ENCODE data around the gene ARL4A. TPM values are rescaled to one million over a fixed set of nuclear protein-coding genes. Genes with fewer than 3 reads are reported as not detected.

The ARL4A gene
- total and polyA plus RNA-seq, 9 of the 15 experiments (the other 6 are each of a cell fraction or from before 2014, with no cell fraction given), result 118 to 688 (median 172) TPM

DNA sequence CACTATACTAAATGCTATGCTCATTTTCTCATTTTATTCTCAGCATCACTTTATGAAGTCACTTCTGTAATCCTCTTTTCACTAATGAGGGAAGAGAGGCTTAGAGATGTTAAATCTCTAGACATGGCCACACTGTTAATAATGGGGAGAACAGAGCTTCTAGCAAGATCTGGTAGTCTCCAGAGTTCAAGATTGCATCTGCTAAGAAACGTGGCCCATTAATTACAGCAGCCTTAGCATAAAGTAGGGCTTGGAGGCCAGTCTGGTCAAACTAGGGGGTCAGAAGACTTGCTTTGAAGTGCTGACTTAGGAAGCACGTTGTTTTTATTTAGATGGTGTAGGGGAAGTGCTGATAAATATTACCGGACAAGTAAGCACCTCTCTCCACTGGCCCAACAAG lies 29.3 kb downstream of the ARL4A start (continued):
- TF ChIP-seq, protein P1, sequence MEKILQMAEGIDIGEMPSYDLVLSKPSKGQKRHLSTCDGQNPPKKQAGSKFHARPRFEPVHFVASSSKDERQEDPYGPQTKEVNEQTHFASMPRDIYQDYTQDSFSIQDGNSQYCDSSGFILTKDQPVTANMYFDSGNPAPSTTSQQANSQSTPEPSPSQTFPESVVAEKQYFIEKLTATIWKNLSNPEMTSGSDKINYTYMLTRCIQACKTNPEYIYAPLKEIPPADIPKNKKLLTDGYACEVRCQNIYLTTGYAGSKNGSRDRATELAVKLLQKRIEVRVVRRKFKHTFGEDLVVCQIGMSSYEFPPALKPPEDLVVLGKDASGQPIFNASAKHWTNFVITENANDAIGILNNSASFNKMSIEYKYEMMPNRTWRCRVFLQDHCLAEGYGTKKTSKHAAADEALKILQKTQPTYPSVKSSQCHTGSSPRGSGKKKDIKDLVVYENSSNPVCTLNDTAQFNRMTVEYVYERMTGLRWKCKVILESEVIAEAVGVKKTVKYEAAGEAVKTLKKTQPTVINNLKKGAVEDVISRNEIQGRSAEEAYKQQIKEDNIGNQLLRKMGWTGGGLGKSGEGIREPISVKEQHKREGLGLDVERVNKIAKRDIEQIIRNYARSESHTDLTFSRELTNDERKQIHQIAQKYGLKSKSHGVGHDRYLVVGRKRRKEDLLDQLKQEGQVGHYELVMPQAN (IDR thresholded peaks at IDR 0.05; ENCODE audit: borderline replicate concordance), result no peak
- TF ChIP-seq CBX5 (IDR thresholded peaks at IDR 0.05; ENCODE audit: borderline replicate concordance, low read depth) (no peak), THRAP3 (IDR thresholded peaks at IDR 0.05; ENCODE audit: borderline replicate concordance) (no peak), RAD21 (CRISPR knock-in tag; conservative IDR thresholded peaks at IDR 0.05 in 1 of 2, IDR thresholded peaks at IDR 0.05 in 1 of 2) (no peak), KAT8 (IDR thresholded peaks at IDR 0.05; ENCODE audit: low read depth) (no peak), PHTF2 (CRISPR knock-in tag; IDR thresholded peaks at IDR 0.05) (no peak; the same call in 1 of the 2 replicates), ZNF445 (CRISPR knock-in tag; IDR thresholded peaks at IDR 0.05; ENCODE audit: low read depth) (no peak), ZNF232 (CRISPR knock-in tag; IDR thresholded peaks at IDR 0.05) (no peak), POLR3G (IDR thresholded peaks at IDR 0.05; ENCODE audit: extremely low read depth, insufficient read length, insufficient replicate concordance) (no peak), SMAD1 (IDR thresholded peaks at IDR 0.05; ENCODE audit: low read depth, low read length, partially characterized antibody) (no peak), CHD1 (IDR thresholded peaks at IDR 0.05; ENCODE audit: low read length) (no peak), KHSRP (IDR thresholded peaks at IDR 0.05) (no peak), JUN (IDR thresholded peaks at IDR 0.05; ENCODE audit: borderline replicate concordance, low read depth, low read length) (no peak), JUN (CRISPR knock-in tag; IDR thresholded peaks at IDR 0.05; ENCODE audit: borderline replicate concordance) (no peak), KDM1A (IDR thresholded peaks at IDR 0.05) (0 out of 4 replicates have a peak, but pooled peaks of 1 of the 2 experiments have one; percentile 17), SPI1 (IDR thresholded peaks at IDR 0.05; ENCODE audit: borderline replicate concordance, low read depth, low read length) (peak; percentile 32; the same call in 1 of the 2 replicates), PTRF (tag; IDR thresholded peaks at IDR 0.05) (no peak), GATAD2B (IDR thresholded peaks at IDR 0.05; ENCODE audit: borderline replicate concordance) (0 out of 2 replicates have a peak, but pooled peaks have one; percentile 55), BRCA1 (IDR thresholded peaks at IDR 0.05) (no peak), BRCA1 (CRISPR knock-in tag; IDR thresholded peaks at IDR 0.05) (no peak), EZH2 (IDR thresholded peaks at IDR 0.05; ENCODE audit: borderline replicate concordance, low read depth, low read length) (no peak), PTTG1 (tag; IDR thresholded peaks at IDR 0.05; ENCODE audit: low read depth) (no peak), HCFC1 (IDR thresholded peaks at IDR 0.05; ENCODE audit: low read depth, low read length) (no peak), ATF7 (IDR thresholded peaks at IDR 0.05) (no peak), PRPF4 (IDR thresholded peaks at IDR 0.05; ENCODE audit: insufficient read depth, low read depth, low read length, poor library complexity, severe bottlenecking) (no peak), BRD9 (IDR thresholded peaks at IDR 0.05; ENCODE audit: low read depth, partially characterized antibody) (no peak), NCOA2 (IDR thresholded peaks at IDR 0.05; ENCODE audit: partially characterized antibody in 2 of 2) (no peak), ETV6 (IDR thresholded peaks at IDR 0.05; ENCODE audit: borderline replicate concordance in 1 of 2, low read depth in 2 of 2, low read length in 1 of 2) (no peak), ETV6 (CRISPR knock-in tag; IDR thresholded peaks at IDR 0.05; ENCODE audit: borderline replicate concordance) (no peak)
- TF ChIP-seq, protein P2, sequence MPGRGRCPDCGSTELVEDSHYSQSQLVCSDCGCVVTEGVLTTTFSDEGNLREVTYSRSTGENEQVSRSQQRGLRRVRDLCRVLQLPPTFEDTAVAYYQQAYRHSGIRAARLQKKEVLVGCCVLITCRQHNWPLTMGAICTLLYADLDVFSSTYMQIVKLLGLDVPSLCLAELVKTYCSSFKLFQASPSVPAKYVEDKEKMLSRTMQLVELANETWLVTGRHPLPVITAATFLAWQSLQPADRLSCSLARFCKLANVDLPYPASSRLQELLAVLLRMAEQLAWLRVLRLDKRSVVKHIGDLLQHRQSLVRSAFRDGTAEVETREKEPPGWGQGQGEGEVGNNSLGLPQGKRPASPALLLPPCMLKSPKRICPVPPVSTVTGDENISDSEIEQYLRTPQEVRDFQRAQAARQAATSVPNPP (IDR thresholded peaks at IDR 0.05; ENCODE audit: borderline replicate concordance, insufficient read depth, insufficient read length), result no peak
